ENCODE data around the gene GBE1. TPM values are rescaled to one million over a fixed set of nuclear protein-coding genes. Genes with fewer than 3 reads are reported as not detected.

The GBE1 gene
- total RNA-seq, 1 experiment from 2014 or later = 12.7 TPM

- peaks cover 19% of the 10 kb centered on the region for H3K4me1 Mint-ChIP-seq (ENCODE audit: low read depth, unreplicated experiment)
- TF ChIP-seq, protein P1, sequence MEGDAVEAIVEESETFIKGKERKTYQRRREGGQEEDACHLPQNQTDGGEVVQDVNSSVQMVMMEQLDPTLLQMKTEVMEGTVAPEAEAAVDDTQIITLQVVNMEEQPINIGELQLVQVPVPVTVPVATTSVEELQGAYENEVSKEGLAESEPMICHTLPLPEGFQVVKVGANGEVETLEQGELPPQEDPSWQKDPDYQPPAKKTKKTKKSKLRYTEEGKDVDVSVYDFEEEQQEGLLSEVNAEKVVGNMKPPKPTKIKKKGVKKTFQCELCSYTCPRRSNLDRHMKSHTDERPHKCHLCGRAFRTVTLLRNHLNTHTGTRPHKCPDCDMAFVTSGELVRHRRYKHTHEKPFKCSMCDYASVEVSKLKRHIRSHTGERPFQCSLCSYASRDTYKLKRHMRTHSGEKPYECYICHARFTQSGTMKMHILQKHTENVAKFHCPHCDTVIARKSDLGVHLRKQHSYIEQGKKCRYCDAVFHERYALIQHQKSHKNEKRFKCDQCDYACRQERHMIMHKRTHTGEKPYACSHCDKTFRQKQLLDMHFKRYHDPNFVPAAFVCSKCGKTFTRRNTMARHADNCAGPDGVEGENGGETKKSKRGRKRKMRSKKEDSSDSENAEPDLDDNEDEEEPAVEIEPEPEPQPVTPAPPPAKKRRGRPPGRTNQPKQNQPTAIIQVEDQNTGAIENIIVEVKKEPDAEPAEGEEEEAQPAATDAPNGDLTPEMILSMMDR (IDR thresholded peaks at IDR 0.05; ENCODE audit: unreplicated experiment) = no peak
- H3K27ac Mint-ChIP-seq (ENCODE audit: unreplicated experiment) = peak overlapping the region; percentile 92
- CTCF ChIA-PET = no interaction called here
- H3K27me3 Mint-ChIP-seq (ENCODE audit: unreplicated experiment) = no peaks in the 10 kb centered on the region
- DNase-seq = no peak
- no peak overlapping the region for H3K4me3 Mint-ChIP-seq (ENCODE audit: low read depth, unreplicated experiment)
- intact Hi-C loops (cut with micrococcal nuclease; ENCODE audit: unreplicated experiment) = no loop called here
- BruUV-seq (replicated peaks) = no TSS peak
- no peaks in the 10 kb centered on the region for H3K9me3 Mint-ChIP-seq (ENCODE audit: low read depth, unreplicated experiment)
- H3K36me3 Mint-ChIP-seq (ENCODE audit: insufficient read depth, unreplicated experiment) = no peaks in the 10 kb centered on the region
Observed at GRCh38 chr3:81742581-81742980, 18.9 kb downstream of the GBE1 start.

- BruUV-seq (replicated peaks) = no TSS peak
- H3K27ac Mint-ChIP-seq (ENCODE audit: unreplicated experiment) = no peak overlapping the region
Observed at GRCh38 chr3:81741216-81741615, 20.2 kb downstream of the GBE1 start.

DNA sequence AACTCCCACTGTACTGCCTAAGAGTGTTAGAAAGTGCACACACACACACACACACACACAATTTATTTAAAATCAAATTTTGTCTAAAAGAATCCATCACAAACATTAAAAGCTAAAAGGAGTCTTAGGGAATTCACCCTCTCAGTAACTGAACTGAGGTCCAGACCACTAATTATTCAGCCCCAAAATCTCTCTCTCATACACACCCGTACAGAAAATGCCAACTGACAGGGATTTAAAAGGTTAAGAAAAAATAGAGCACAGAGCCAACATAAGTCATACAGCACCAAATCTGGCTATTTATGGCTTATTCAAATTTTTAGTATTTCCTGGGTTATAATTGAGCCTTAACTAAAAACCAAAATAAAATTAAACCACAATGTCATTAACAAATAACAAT, 20.7 kb downstream of the GBE1 start:
- no peak overlapping the region for H3K4me3 Mint-ChIP-seq (ENCODE audit: low read depth, unreplicated experiment)

More at GRCh38 chr3:81741216-81741615, 20.2 kb downstream of the GBE1 start:
- H3K9me3 Mint-ChIP-seq (ENCODE audit: low read depth, unreplicated experiment) = no peaks in the 10 kb centered on the region
- TF ChIP-seq, protein P1 (IDR thresholded peaks at IDR 0.05; ENCODE audit: unreplicated experiment) = no peak
- H3K4me1 Mint-ChIP-seq (ENCODE audit: low read depth, unreplicated experiment) = peaks cover 19% of the 10 kb centered on the region
- H3K36me3 Mint-ChIP-seq (ENCODE audit: insufficient read depth, unreplicated experiment) = no peaks in the 10 kb centered on the region
- no peak for DNase-seq
- intact Hi-C loops (cut with micrococcal nuclease; ENCODE audit: unreplicated experiment) = no loop called here
- no peaks in the 10 kb centered on the region for H3K27me3 Mint-ChIP-seq (ENCODE audit: unreplicated experiment)
- H3K4me3 Mint-ChIP-seq (ENCODE audit: low read depth, unreplicated experiment) = no peak overlapping the region
- CTCF ChIA-PET = no interaction called here

GRCh38 chr3:81735334-81735733, 26.1 kb downstream of the GBE1 start:
- H3K36me3 Mint-ChIP-seq (ENCODE audit: insufficient read depth, unreplicated experiment) = no peaks in the 10 kb centered on the region
- no TSS peak for BruUV-seq (replicated peaks)
- H3K4me3 Mint-ChIP-seq (ENCODE audit: low read depth, unreplicated experiment) = no peak overlapping the region
- H3K9me3 Mint-ChIP-seq (ENCODE audit: low read depth, unreplicated experiment) = no peaks in the 10 kb centered on the region
- H3K27me3 Mint-ChIP-seq (ENCODE audit: unreplicated experiment) = no peaks in the 10 kb centered on the region
- CTCF ChIA-PET = no interaction called here
- no peak for DNase-seq
- TF ChIP-seq, protein P1 (IDR thresholded peaks at IDR 0.05; ENCODE audit: unreplicated experiment) = no peak
- no peak overlapping the region for H3K27ac Mint-ChIP-seq (ENCODE audit: unreplicated experiment)
- H3K4me1 Mint-ChIP-seq (ENCODE audit: low read depth, unreplicated experiment) = no peaks in the 10 kb centered on the region
- intact Hi-C loops (cut with micrococcal nuclease; ENCODE audit: unreplicated experiment) = no loop called here

More for the DNA sequence above, 20.7 kb downstream of the GBE1 start:
- BruUV-seq (replicated peaks) = no TSS peak
- Mint-ChIP-seq H3K9me3 (ENCODE audit: low read depth, unreplicated experiment) (no peaks in the 10 kb centered on the region), H3K27ac (ENCODE audit: unreplicated experiment) (no peak overlapping the region), H3K4me1 (ENCODE audit: low read depth, unreplicated experiment) (peaks cover 19% of the 10 kb centered on the region), H3K27me3 (ENCODE audit: unreplicated experiment) (no peaks in the 10 kb centered on the region), H3K36me3 (ENCODE audit: insufficient read depth, unreplicated experiment) (no peaks in the 10 kb centered on the region)
- intact Hi-C loops (cut with micrococcal nuclease; ENCODE audit: unreplicated experiment) = no loop called here
- CTCF ChIA-PET = no interaction called here
- DNase-seq = no peak
- TF ChIP-seq, protein P1 (IDR thresholded peaks at IDR 0.05; ENCODE audit: unreplicated experiment) = no peak
